Upper lobe of right lung (tissue), 1 donor: ENCODE data around the gene CALHM6. TPM values are rescaled to one million over a fixed set of nuclear protein-coding genes. Genes with fewer than 3 reads are reported as not detected.
A peak's percentile ranks its signal among the peaks of the same experiment; 100 is the strongest.

ENCODE experiments used
- ATAC-seq: fragments of 200-7000 bp; cut with Tn5 transposase; one replicate; pipeline ENCODE4 v1.9.1; 2020; ENCODE audit warnings: mild to moderate bottlenecking, moderate library complexity
- DNase-seq: peaks from one replicate; pipeline ENCODE4 v3.0.0-alpha.2; 2020
- H3K27ac ChIP-seq: fragments of 200-600 bp; one replicate; pipeline ENCODE4 v1.8.0; 2022
- H3K27me3 ChIP-seq: fragments of 200-600 bp; one replicate; pipeline ENCODE4 v1.8.0; 2022; ENCODE audit warnings: mild to moderate bottlenecking
- H3K36me3 ChIP-seq: fragments of 200-600 bp; one replicate; pipeline ENCODE4 v1.8.0; 2022
- H3K4me1 ChIP-seq: fragments of 200-600 bp; one replicate; pipeline ENCODE4 v1.8.0; 2022
- H3K4me3 ChIP-seq: fragments of 200-600 bp; one replicate; pipeline ENCODE4 v1.8.0; 2022; ENCODE audit warnings: mild to moderate bottlenecking
- H3K9me3 ChIP-seq: fragments of 200-600 bp; one replicate; pipeline ENCODE4 v1.8.0; 2022
- CTCF ChIP-seq: fragments of 200-600 bp; IDR thresholded peaks from one replicate; pipeline ENCODE4 v1.8.0; 2022; ENCODE audit warnings: antibody characterized with exemption
- intact Hi-C: fragments of 100-400 bp; cut with DNase I; formaldehyde crosslinking; loops from one replicate; pipeline ENCODE4 v1.11.0; 2022
- total RNA-seq: library from RNA; stranded (reverse); fragmentation: NEBNext Ultra II Directional; extraction: Animal tissue kit (Norgen Biotek cat#: 25700); gene quantifications from one replicate; pipeline ENCODE4 v1.2.1, GENCODE V29; 2021
- donor health status: DM: no; HTN: yes; CAD: no; lungs with severe emphysema.

CALHM6 gene
- total RNA-seq, 1 donor from 2014 or later = 3.6 TPM

- peak; percentile 74 for ATAC-seq
- no peak for TF ChIP-seq CTCF
- no peak overlapping the region for H3K27ac ChIP-seq
- no peaks in the 10 kb centered on the region for H3K27me3 ChIP-seq
- intact Hi-C loops = no loop called here
- no peak overlapping the region for H3K4me3 ChIP-seq
- no peaks in the 10 kb centered on the region for H3K36me3 ChIP-seq
- H3K9me3 ChIP-seq = no peaks in the 10 kb centered on the region
- H3K4me1 ChIP-seq = no peaks in the 10 kb centered on the region
- no peak for DNase-seq
Observed at GRCh38 chr6:116445102-116445501, 16.1 kb upstream of the CALHM6 start.

- intact Hi-C loops = no loop called here
Observed at GRCh38 chr6:116446399-116446798, 14.8 kb upstream of the CALHM6 start.

GRCh38 chr6:116447052-116447451, 14.1 kb upstream of the CALHM6 start:
- H3K4me1 ChIP-seq = peaks cover 9% of the 10 kb centered on the region
- no peaks in the 10 kb centered on the region for H3K27me3 ChIP-seq
- no peak for DNase-seq
- no peak overlapping the region for H3K4me3 ChIP-seq
- H3K36me3 ChIP-seq = no peaks in the 10 kb centered on the region
- no peak for TF ChIP-seq CTCF
- intact Hi-C loops = no loop called here
- no peak overlapping the region for H3K27ac ChIP-seq
- no peaks in the 10 kb centered on the region for H3K9me3 ChIP-seq
- no peak for ATAC-seq

More at GRCh38 chr6:116446399-116446798, 14.8 kb upstream of the CALHM6 start:
- DNase-seq (no peak), ATAC-seq (peak; percentile 46)
- H3K27me3 ChIP-seq = no peaks in the 10 kb centered on the region
- H3K36me3 ChIP-seq = no peaks in the 10 kb centered on the region
- H3K4me1 ChIP-seq = peaks cover 2% of the 10 kb centered on the region
- no peak overlapping the region for H3K27ac ChIP-seq
- H3K4me3 ChIP-seq = no peak overlapping the region
- no peak for TF ChIP-seq CTCF
- H3K9me3 ChIP-seq = no peaks in the 10 kb centered on the region

GRCh38 chr6:116447496-116448011, 13.6 kb upstream of the CALHM6 start:
- H3K9me3 ChIP-seq = no peaks in the 10 kb centered on the region
- no peaks in the 10 kb centered on the region for H3K27me3 ChIP-seq
- peaks cover 9% of the 10 kb centered on the region for H3K4me1 ChIP-seq
- H3K27ac ChIP-seq = no peak overlapping the region
- no peak for DNase-seq
- no peak overlapping the region for H3K4me3 ChIP-seq
- intact Hi-C loops = no loop called here
- ATAC-seq = peak; percentile 77
- no peak for TF ChIP-seq CTCF
- H3K36me3 ChIP-seq = no peaks in the 10 kb centered on the region

- intact Hi-C loops = no loop called here
- no peak for ATAC-seq
- TF ChIP-seq CTCF = no peak
- H3K27ac ChIP-seq = no peak overlapping the region
- no peak overlapping the region for H3K4me3 ChIP-seq
- DNase-seq = no peak
- peaks cover 9% of the 10 kb centered on the region for H3K4me1 ChIP-seq
- no peaks in the 10 kb centered on the region for H3K36me3 ChIP-seq
- H3K9me3 ChIP-seq = no peaks in the 10 kb centered on the region
- H3K27me3 ChIP-seq = no peaks in the 10 kb centered on the region
Observed at GRCh38 chr6:116449565-116449964, 11.6 kb upstream of the CALHM6 start.

GRCh38 chr6:116450185-116450710, 10.9 kb upstream of the CALHM6 start:
- intact Hi-C loops = no loop called here
- peaks cover 9% of the 10 kb centered on the region for H3K4me1 ChIP-seq
- no peaks in the 10 kb centered on the region for H3K9me3 ChIP-seq
- H3K4me3 ChIP-seq = no peak overlapping the region
- DNase-seq (no peak), ATAC-seq (no peak)
- TF ChIP-seq CTCF = no peak
- no peak overlapping the region for H3K27ac ChIP-seq
- no peaks in the 10 kb centered on the region for H3K27me3 ChIP-seq
- H3K36me3 ChIP-seq = no peaks in the 10 kb centered on the region
